Osteoblast (primary cell): ENCODE results near the gene CCDC92. TPM values are rescaled to one million over a fixed set of nuclear protein-coding genes. Genes with fewer than 3 reads are reported as not detected.

ENCODE experiments used
- DNase-seq: peaks from one replicate; pipeline ENCODE4 v3.0.0; 2011; ENCODE audit warnings: low spot score, mixed read lengths; ENCODE audit not compliant: insufficient read length; ENCODE audit errors: missing footprints
- H2AFZ ChIP-seq: 2 replicates; pipeline ENCODE4 v1.6.0; 2011; ENCODE audit warnings: mild to moderate bottlenecking, low read length
- H3K27ac ChIP-seq: 2 replicates; pipeline ENCODE4 v1.5.1; 2011; ENCODE audit warnings: mild to moderate bottlenecking, low read depth, low read length, moderate library complexity
- H3K27me3 ChIP-seq: 2 replicates; pipeline ENCODE4 v1.6.0; 2012; ENCODE audit warnings: mild to moderate bottlenecking, control low read depth, inconsistent platforms, low read length, moderate library complexity; ENCODE audit not compliant: insufficient read depth
- H3K36me3 ChIP-seq: 2 replicates; pipeline ENCODE4 v1.5.1; 2011; ENCODE audit warnings: mild to moderate bottlenecking, low read length, control low read depth, moderate library complexity; ENCODE audit not compliant: insufficient read depth
- H3K4me1 ChIP-seq: 2 replicates; pipeline ENCODE4 v1.5.1; 2011; ENCODE audit warnings: mild to moderate bottlenecking, low read length, control low read depth, moderate library complexity; ENCODE audit not compliant: insufficient read depth
- H3K4me2 ChIP-seq: 2 replicates; pipeline ENCODE4 v1.6.0; 2011; ENCODE audit warnings: mild to moderate bottlenecking, low read length; ENCODE audit not compliant: insufficient read depth
- H3K4me3 ChIP-seq: fragments of 200-600 bp; sonication (generic); 3 replicates; pipeline ENCODE4 v1.5.1; 2012; ENCODE audit warnings: mild to moderate bottlenecking, low read length, inconsistent platforms; ENCODE audit not compliant: insufficient read depth
- H3K79me2 ChIP-seq: 2 replicates; pipeline ENCODE4 v1.6.0; 2012; ENCODE audit warnings: mild to moderate bottlenecking, low read length, control low read depth, inconsistent platforms; ENCODE audit not compliant: insufficient read depth
- H3K9me3 ChIP-seq: 2 replicates; pipeline ENCODE4 v1.5.1; 2011; ENCODE audit warnings: low read depth, low read length, control low read depth
- H4K20me1 ChIP-seq: 2 replicates; pipeline ENCODE4 v1.6.0; 2012; ENCODE audit warnings: mild to moderate bottlenecking, low read length, control low read depth; ENCODE audit not compliant: insufficient read depth
- total RNA-seq: library from RNA; depleted of rRNA; stranded (reverse); fragments of >200 nt; gene quantifications from 2 replicates; pipeline ENCODE4 v1.2.3, GENCODE V29; 2012
- TF ChIP-seq, protein P1 (sequence below): IDR thresholded peaks from 2 replicates; pipeline ENCODE4 v1.5.1; 2011; ENCODE audit warnings: mild to moderate bottlenecking, low read depth, low read length, moderate library complexity; ENCODE audit errors: extremely low read depth

CCDC92 gene
- total RNA-seq, 1 donor = 25.7 TPM

DNA sequence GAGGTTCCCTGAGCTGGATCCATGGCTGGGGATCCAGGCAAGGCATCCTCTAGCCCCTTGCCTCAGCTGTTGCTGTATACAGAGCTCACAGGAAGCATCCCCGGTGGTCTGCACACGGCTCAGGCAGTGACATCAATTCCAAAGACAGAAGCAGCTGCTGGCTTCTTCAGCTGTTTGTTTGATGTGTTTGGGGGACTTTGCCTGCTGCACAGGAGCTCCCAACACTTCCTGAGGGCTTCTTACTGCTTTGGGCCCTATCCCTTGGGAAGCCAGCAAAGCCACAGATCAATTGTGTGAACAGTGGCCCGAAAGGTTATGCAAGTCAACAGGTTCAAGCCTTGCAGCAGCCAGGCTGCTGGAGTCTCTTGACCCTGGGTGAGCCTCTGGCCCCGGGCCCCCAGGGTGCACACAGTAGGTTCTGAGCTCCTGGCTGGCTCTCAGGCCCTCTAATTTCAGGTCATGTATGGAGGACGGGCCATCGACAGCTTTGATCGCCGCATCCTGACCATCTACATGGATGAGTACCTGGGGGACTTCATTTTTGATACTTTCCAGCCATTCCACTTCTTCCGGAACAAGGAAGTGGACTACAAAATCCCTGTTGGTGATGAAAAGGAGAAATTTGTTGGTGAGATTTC, 42.6 kb downstream of the CCDC92 start:
- TF ChIP-seq, protein P1, sequence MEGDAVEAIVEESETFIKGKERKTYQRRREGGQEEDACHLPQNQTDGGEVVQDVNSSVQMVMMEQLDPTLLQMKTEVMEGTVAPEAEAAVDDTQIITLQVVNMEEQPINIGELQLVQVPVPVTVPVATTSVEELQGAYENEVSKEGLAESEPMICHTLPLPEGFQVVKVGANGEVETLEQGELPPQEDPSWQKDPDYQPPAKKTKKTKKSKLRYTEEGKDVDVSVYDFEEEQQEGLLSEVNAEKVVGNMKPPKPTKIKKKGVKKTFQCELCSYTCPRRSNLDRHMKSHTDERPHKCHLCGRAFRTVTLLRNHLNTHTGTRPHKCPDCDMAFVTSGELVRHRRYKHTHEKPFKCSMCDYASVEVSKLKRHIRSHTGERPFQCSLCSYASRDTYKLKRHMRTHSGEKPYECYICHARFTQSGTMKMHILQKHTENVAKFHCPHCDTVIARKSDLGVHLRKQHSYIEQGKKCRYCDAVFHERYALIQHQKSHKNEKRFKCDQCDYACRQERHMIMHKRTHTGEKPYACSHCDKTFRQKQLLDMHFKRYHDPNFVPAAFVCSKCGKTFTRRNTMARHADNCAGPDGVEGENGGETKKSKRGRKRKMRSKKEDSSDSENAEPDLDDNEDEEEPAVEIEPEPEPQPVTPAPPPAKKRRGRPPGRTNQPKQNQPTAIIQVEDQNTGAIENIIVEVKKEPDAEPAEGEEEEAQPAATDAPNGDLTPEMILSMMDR = no peak
- Histone ChIP-seq H4K20me1 (no peaks in the 10 kb centered on the region), H3K9me3 (no peaks in the 10 kb centered on the region), H3K4me3 (no peak overlapping the region), H2AFZ (no peak overlapping the region), H3K4me2 (no peak overlapping the region), H3K27ac (no peak overlapping the region), H3K36me3 (peaks cover under 1% of the 10 kb centered on the region), H3K4me1 (no peaks in the 10 kb centered on the region), H3K79me2 (no peaks in the 10 kb centered on the region), H3K27me3 (peaks cover 4% of the 10 kb centered on the region)
- DNase-seq = peak; percentile 62

DNA sequence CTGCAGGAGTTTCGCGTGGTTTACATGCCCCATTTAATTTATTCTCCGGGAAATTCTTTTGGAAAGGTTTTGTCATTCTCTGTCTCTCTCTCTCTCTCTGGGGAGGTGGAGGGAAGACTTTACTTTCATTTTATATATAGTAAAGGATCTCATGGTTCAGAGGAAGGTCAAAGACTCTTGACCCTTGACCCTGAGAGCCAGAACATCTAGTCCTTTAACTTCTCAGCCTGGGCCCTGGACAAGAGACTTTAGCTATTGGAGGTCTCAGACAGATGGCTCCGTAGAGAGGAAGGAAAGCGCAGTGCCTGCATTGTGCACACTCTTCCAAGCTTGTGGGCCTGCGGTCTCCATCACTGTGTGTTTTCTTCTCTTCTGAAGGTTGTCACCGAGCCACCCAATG, 43.7 kb downstream of the CCDC92 start:
- Histone ChIP-seq H3K9me3 (no peaks in the 10 kb centered on the region), H3K4me2 (no peak overlapping the region), H2AFZ (no peak overlapping the region), H3K4me3 (no peak overlapping the region), H3K79me2 (no peaks in the 10 kb centered on the region), H4K20me1 (no peaks in the 10 kb centered on the region), H3K27ac (no peak overlapping the region), H3K27me3 (peaks cover 4% of the 10 kb centered on the region), H3K36me3 (no peaks in the 10 kb centered on the region), H3K4me1 (no peaks in the 10 kb centered on the region)
- TF ChIP-seq, protein P1 = no peak
- DNase-seq = no peak

DNA sequence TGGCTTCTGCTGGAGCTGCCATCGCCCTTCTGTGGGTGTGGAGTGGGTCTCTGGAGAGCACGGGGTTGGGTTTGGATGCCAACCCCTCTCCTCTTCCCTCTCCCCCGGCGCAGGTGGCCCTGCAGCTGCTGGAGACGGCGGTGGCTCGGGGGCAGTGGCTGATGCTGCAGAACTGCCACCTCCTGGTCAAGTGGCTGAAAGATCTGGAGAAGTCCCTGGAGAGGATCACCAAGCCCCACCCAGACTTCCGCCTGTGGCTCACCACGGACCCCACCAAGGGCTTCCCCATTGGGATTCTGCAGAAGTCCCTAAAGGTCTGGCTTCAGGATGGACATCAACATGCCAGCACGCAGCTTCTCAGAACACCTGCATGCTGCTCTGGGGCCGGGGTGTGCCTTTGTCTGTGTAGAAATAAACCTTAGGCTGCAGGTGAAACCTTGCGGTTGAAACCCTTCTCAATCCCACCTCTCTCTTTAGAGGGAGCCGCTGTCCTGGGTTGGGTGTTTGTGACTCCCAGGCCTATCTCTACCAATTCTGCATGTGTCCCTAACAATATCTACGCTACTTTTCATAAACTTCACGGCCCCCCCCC, 44.3 kb downstream of the CCDC92 start:
- no peaks in the 10 kb centered on the region for H4K20me1 ChIP-seq
- no peak overlapping the region for H3K4me3 ChIP-seq
- no peaks in the 10 kb centered on the region for H3K4me1 ChIP-seq
- H3K27me3 ChIP-seq = peaks cover 4% of the 10 kb centered on the region
- no peaks in the 10 kb centered on the region for H3K36me3 ChIP-seq
- TF ChIP-seq, protein P1 = no peak
- no peak overlapping the region for H2AFZ ChIP-seq
- H3K79me2 ChIP-seq = no peaks in the 10 kb centered on the region
- DNase-seq = no peak
- no peak overlapping the region for H3K27ac ChIP-seq
- no peak overlapping the region for H3K4me2 ChIP-seq
- H3K9me3 ChIP-seq = no peaks in the 10 kb centered on the region

DNA sequence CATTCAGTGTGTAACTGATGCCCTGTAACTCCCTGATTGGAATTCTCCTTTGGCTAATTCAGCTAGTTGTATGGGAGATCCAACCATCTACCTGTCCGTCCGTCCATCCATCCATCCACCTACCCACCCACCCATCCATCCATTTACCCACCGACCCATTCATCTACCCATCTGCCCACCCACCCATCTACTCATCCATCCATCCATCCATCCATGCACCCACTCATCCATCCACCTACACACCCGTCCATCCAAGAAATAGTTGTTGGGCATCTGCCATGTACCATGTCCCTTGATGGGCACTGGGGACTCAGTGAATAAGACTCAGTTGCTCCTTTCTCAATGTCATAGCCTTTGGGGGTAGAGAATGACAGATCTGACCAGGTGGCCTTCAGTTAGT, 48.1 kb downstream of the CCDC92 start:
- no peak overlapping the region for H2AFZ ChIP-seq
- TF ChIP-seq, protein P1 = no peak
- no peaks in the 10 kb centered on the region for H4K20me1 ChIP-seq
- no peaks in the 10 kb centered on the region for H3K79me2 ChIP-seq
- no peaks in the 10 kb centered on the region for H3K4me1 ChIP-seq
- no peak overlapping the region for H3K4me3 ChIP-seq
- DNase-seq = no peak
- H3K36me3 ChIP-seq = no peaks in the 10 kb centered on the region
- no peak overlapping the region for H3K4me2 ChIP-seq
- no peaks in the 10 kb centered on the region for H3K27me3 ChIP-seq
- no peaks in the 10 kb centered on the region for H3K9me3 ChIP-seq
- no peak overlapping the region for H3K27ac ChIP-seq
